GM21737 (cell line): ENCODE measurements around the gene ACTG2.
"Not testable (repeated sequence)": the region's sequence is repeated elsewhere in the genome, so short reads cannot be mapped to it uniquely, and the experiment has no call there.

Source experiments
- ATAC-seq: cut with Tn5 transposase; IDR thresholded peaks from one replicate; pipeline ENCODE4 v1.9.1; 2021; ENCODE audit warnings: mild to moderate bottlenecking, moderate library complexity; ENCODE audit not compliant: unreplicated experiment

Gene ACTG2

DNA sequence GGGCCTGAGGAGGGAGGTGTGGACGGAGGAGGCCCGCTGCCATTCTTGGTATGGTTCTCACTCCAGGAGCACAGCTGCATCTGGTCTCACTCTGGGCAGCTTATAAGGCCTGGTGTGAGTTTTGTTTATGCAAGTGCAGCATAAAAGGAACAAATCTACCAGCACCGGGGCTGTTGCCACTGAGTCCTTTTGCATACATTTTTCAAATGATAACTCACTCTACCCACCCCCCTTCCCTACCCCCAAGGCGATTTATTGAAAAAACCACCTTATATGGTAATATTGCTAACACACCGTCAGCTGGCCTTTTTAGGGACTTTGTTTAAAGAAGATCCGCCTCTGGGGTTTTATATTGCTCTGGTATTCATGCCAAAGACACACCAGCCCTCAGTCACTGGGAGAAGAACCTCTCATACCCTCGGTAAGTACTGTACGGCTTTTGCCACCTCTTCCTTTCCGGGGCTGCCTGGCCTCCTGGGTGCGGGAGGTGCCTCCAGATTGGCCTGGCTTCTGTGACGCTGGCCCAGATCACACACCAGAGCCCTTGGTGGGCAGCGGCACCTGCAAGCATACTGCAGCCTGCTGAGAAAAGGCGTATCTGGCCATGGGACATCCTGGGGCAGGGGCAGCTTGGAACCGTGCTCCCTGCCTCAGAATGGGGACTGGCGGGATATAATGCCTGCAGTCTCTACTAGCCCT, at the start of gene ACTG2:
ACTG2 (plus strand) TSS at position 378 of the 699 bp plus-strand sequence. CDS start 8,304 bp downstream, outside the sequence.
- no peak for ATAC-seq

DNA sequence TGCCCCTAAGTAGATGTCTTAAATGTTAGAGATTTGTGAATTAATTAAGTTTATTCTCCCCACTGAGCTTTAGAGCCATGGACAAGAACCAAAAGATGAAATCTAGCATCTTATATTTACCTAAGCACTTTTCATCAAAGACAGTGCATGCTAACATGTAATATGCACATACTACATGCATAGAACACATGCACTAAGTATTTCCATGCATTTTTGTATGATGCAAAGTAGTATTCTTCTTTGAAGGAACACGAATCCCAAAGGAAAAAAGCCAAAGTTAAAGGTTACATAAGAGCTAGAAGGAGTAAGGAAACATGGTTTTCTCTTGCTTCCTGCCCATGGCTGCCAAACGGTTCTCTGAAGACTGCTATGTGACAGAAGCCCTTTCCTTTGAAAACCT, 48.7 kb upstream of the ACTG2 start:
- no peak for ATAC-seq

DNA sequence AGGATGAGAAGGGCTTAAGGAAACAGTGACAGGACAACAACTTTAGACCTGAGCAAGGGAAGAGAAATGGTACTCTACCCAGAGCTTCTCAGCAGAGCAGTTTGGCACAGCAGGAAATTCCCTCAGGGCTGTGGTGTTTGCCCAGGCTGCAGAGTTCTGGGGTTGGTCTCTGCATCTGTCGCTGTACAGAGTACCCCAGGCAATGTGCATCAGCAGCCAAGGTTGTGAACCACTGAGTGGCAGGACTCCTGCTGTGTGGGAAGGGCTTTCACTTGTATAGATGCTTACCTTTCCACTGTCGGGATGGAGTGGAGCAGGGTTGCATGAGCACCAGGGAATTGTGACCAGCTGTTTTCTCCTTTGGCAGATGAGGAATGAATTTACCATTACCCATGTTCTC, 42.8 kb upstream of the ACTG2 start:
- no peak for ATAC-seq

DNA sequence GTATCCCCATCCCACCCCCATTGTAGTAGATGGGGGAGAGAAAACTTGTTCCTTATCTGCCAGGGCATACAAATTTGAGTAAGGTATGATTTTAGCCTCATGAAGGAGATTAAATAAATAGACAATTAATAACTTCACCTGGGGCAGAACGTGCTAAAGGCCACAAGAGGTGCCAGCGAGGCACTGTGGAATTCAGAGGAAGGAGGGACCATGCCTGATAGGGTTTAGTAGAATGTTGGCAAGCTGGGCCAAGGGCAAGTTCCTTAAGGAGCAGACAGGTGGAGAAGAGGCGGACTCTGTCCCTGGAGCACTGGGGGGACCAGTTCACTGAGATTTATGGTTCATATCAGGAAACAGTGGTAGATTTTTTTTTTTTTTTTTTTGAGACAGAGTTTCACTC, 41.5 kb upstream of the ACTG2 start:
- no peak for ATAC-seq

DNA sequence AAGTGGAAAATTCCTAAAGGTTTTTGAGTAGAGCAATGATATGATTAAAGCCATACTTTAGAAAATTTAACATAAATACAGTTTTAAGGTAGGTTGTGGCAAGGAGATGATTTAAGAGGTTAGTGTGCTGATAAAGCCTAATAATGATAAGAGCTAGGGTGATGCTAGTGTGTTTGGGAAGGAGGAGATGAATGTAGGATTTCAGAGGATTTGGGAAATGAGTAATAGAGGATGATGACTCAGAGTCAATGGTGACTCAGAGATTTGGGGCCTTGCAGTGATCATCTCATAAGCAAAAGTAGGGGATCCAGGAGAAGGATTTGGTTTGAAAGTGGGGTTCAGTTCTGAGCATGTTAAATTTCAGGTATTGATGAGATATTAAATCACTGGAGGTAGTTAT, 40.8 kb upstream of the ACTG2 start:
- ATAC-seq: no peak

DNA sequence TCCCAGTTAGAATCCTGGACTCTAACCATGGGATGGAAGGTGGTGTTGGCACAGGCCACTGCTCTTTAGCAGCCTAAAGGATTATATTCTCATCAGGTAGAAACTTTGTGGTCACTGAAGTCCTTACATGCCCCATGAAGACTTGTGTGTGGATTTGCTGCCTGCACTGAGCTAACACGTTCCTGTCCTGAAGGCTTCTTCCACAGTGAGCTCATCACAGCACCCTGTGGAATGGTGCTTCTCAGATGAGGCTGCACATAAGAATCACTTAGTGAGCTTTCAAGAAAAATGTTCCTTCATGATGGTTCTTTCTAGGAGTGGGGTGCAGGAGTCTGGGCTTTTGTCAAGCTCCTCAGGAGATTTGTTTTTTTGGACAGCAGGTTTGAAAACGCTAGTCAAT, 37.3 kb upstream of the ACTG2 start:
- ATAC-seq: no peak

DNA sequence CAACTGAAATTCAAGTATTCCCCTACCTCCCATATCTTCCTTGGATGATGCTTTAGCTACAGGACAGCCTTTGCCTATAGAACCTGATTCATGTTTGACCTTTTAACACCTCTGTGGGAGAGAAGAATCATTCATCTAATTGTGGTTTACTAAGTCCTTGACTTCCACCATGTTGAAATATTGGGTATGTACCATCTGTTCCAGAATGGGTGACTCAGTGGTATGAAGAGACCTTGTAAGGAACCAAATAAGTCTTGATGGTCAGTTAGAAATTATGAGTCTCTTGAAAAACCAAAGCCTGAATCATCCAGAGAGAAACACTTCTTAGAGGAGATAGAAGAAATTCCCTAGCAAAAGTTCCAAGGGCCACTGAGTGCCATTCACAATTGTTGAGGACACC, 36.6 kb upstream of the ACTG2 start:
- ATAC-seq: no peak

DNA sequence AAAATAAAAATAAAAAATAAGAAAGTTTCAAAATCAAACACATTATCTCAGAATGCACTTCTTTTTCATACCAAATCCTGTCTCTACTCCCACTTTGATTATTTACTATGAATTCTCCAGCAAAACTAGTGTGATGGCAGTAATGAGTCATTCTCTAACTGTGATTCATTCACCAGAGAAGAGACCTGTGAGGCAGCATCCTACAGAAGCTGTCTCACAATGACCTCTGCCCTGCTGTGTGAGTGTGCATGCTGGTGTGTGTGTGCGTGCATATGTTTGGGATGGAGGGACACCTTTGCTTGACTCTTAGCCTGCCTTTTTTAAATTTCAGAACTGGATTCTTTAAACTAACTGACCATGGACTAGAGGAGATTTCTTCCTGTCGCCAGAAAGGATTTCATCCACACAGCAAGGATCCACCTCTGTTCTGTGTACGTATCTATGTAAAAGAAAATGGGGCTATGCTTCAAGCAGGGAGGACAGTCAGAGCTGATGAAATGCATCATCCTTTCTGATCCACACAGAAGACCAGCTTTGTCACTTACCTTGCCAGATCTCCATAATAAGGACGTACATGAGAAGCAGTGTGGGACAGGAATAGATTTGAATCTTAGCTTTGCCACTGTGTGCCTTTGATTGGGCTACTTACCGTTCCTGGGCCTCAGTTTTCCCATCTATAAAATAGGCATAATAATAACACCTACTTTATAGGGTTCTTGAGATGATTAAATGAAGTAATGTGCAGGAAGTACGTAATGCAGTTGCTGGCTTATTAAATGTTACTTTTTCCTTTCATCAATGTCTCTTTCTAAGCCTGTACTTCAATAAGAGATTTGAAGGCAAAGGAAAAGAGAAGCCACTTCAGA, 32.9 kb upstream of the ACTG2 start:
- no peak for ATAC-seq

DNA sequence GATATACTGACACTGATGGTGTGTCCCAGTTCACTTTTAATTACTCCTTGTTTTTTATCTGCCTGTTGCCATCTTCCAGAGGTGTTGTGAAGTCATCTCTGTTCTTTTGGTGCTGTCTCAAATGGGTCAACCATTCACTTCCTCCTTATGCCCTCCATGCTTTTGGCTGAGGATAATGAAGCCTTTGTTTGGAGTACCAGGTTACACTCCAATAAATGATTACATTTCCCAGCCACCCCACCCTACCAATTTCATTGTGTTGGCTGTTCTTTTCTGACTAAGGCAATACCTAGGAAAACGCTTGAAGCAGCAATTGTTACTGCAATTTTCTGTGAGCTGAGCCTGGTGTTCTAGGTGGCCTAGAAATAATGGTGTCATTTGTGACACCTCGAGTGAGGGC, 29.8 kb upstream of the ACTG2 start:
- no peak for ATAC-seq

DNA sequence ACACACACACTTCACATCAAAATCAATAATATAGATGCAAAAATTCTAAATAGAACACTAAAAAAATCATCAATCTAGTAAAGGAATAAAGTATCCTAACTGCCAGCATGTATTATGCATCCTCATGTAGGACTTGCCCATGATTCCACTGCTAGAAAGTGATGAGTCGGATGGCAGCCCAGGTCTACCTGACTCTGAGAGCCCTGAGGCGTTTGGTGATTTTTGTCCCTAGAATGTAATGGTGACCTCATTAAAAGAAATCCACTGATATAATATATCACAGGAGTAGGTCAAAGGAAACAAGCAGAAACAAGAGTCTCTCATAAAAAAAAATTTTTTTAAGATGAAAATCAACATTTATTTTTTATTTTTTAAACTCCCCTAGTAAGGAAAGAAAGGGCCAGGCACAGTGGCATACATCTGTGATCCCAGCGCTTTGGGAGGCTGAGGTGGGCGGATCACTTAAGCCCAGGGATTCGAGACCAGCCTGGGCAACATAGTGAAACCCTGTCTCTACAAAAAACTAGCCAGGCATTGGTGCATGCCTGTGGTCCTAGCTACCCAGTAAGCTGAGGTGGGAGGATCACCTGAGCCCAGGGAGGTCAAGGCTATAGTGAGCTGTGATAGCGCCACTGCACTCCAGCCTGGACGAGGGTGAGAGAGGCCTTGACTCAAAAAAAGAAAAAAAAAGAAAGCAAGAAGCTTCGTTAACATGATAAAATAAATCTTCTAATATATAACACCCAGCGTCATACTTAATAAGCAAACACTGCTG, 24.4 kb upstream of the ACTG2 start:
- ATAC-seq: no peak

DNA sequence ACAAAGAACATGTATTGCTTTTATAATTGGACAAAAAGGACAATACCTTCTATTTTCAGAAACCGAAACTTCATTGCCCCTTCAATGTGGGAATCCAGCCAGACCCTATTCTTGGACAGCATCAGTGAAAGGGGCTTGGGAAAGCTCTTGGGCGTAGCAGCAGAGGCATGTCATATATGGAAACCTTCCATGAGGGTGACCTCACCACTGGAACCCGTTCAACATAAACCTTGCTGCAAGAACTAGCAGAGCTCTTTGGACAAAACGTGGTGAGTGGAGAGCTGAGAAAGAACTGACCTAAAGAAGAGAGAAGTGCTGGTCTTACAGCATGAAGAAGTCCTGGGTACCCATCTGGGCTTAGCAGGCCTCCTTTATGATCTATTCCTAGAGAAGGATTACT, 22.7 kb upstream of the ACTG2 start:
- no peak for ATAC-seq

DNA sequence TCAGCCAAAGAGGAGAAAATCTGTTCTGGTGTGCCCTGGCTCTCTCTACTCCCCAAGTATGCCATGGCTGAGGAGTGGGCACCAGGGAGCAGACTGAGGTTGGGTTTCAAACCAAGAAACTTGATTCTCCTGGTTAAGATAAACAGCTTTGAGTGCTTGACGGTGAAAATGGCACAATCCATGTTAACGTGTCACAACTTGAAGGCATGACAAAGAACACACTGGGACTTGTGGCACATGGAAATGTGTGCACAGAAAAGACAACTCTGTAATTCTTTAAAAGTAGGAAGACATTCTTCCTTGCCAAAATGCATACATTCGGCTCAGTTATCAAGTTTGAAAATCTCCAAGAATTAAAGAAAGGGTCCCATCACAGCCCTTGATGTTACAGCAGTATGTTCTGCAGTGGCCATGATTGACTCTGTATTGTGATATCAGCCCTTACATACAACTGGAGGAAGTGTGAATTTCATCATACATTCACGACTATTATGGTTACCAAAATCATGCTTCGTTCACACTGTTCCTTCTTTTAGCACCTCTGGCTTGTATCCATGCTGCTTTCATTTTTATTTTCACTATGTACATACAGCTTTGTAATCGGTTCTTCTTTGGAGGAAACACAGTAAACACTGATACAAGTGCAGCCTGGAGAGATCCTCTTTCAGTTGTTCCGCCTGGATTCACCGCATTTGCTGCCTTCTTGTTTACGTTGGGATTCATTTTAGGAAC, 15.6 kb upstream of the ACTG2 start:
- no peak for ATAC-seq

DNA sequence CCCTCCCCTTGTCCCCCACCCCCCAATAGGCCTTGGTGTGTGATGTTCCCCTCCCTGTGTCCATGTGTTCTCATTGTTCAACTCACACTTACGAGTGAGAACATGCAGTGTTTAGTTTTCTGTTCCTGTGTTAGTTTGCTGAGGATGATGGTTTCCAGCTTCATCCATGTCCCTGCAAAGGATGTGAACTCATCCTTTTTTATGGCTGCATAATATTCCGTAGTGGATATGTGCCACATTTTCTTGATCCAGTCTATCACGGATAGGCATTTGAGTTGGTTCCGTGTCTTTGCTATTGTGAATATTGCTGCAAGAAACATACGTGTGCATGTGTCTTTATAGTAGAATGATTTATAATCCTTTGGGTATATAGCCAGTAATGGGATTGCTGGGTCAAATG, 14.8 kb upstream of the ACTG2 start:
- ATAC-seq: not testable (repeated sequence)

DNA sequence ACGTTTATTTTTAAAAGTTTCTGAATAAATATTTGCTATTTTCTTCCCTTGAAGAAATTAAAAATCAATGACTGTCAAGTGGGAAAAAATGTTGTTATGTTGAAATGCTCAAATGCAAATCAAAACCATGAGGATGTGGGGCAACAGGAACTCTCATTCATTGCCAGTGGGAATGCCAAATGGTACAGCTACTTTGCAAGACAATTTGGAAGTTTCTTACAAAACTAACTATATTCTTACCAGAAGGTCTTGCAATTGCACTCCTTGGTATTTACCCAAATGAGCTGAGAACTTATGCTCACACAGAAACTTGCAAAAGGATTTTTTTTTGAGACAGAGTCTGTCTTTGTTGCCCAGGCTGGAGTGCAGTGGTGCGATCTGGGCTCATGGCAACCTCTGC, 7.4 kb upstream of the ACTG2 start:
- ATAC-seq: no peak

DNA sequence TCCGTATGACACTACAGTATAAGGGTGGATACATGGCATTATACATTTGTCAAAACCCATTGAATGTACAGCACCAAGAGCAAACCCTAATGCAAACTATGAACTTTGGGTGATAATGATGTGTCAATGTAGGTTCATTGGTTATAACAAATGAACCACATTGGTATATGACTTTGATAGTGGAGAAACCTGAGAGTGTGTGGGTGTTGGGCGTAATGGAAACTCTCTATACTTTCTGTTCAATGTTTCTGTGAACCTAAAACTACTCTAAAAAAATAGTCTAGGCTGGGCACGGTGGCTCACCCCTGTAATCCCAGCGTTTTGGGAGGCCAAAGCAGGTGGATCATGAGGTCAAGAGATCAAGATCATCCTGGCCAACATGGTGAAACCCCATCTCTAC, 6.5 kb upstream of the ACTG2 start:
- ATAC-seq: no peak

DNA sequence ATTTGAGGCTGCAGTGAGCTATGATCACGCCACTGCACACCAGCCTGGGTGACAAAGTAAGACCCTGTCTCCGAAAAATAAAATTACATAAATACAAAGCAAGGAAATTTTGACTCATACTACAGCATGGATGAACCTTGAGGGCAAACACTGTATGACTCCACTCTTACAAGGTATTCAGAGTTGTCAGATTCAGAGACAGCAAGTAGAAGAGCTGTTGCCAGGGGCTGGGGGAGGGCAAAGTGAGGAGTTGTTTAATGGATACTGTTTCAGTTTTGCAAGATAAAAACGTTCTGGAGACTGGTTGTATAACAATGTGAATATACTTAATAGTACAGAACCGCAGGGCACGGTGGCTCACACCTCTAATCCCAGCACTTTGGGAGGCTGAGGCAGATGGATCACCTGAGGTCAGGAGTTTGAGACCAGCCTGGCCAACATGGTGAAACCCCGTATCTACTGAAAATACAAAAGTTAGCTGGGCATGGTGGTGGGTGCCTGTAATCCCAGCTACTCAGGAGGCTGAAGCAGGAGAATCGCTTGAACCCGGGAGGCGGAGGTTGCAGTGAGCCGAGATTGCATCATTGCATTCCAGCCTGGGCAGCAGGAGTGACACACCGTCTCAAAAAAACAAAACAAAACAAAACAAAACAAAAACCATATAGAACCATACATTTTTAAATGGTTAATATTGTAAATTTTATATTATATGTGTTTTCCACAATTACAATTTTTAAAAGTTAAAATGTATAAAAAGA, 5.0 kb upstream of the ACTG2 start:
- not testable (repeated sequence) for ATAC-seq

DNA sequence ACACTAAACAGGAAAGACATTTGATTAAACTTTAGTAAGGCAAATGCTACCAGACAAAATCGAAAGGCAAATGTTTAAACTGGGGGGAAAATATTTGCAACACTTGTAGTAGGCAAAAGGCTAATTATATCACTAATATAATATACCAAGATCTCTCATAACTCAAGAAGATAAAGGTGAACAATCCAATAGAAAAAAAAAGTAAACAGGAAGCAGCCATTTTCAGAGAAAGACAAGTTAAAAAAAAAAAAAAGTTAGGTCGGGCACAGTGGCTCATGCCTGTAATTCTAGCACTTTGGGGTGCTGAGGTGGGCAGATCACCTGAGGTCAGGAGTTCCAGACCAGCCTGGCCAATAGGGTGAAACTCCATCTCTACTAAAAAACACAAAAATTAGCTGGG, 4.4 kb upstream of the ACTG2 start:
- no peak for ATAC-seq

DNA sequence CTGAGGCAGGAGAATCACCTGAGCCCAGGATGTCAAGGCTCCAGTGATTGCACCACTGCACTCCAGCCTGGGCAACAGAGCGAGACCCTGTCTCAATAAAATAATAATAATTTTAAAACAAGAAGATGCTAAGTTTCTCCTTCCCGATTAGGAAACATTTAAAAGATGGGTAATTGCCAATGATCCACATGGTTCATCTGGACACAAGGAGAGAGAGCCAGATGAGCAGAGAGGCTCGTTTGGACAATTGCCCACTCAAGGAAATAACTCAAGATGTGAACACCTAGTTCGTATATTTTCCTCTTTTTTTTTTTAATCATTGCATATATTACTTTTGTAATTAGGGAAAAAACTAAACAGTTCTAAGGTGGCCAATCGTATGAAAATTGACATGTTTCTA, 3.6 kb upstream of the ACTG2 start:
- no peak for ATAC-seq

DNA sequence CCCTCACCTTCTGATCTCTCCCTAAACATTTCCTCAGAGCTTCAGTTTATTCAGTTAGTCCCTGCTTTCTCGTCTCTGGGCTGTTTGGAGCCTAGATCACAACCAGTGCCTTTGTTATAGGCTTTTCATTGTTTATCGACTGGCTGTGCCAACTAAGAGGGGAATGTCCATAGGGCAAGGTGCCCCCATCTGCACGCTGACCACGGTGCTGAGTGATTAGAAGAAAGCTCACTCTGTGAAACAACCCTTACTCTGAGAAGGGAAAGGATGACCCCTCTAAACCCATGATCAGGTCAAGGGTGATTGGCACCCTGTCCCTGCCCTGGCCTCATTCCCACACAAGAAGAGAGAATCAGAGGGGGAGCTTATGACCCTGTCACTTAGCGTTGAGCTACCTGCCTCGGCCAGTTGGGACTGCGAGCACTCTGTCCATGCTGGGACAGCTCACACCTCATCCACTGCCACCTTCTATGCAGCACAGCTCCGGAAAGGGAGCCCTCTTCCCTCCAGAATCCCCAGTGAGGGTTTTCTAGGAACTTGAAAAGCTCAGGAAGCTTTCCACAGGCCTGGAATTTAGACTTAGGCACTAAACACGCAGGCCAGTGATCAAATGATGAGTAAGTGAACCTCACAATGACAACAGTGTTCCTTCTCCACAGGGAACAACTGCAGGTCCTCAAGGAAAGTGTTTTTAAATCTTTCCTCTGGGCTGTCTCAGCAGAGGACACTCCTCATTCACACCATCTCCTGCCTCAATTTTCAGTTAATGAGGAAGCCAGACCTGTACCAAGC, 2.3 kb upstream of the ACTG2 start:
- no peak for ATAC-seq
